Peyer's patch (tissue), 4 donors: ENCODE data around the gene IGSF11. TPM values are rescaled to one million over a fixed set of nuclear protein-coding genes. Genes with fewer than 3 reads are reported as not detected.

ENCODE experiments used
- DNase-seq, 3 donors: peaks; one replicate each; pipeline ENCODE4 v3.0.0-alpha.2; 2017 to 2019
- H3K27ac ChIP-seq, 4 donors: fragments of 200-600 bp; sonication (generic); one replicate each; pipeline ENCODE4 v1.5.1; 2016 to 2019
- H3K27me3 ChIP-seq, 2 donors: fragments of 200-600 bp; sonication (generic); one replicate each; pipeline ENCODE4 v1.5.1; 2019
- H3K36me3 ChIP-seq, 3 donors: fragments of 200-600 bp; sonication (generic); one replicate each; pipeline ENCODE4 v1.5.1; 2016 to 2019
- H3K4me1 ChIP-seq, 4 donors: fragments of 200-600 bp; sonication (generic); one replicate each; pipeline ENCODE4 v1.5.1; 2016 to 2019
- H3K4me3 ChIP-seq, 4 donors: fragments of 200-600 bp; sonication (generic); 1 replicate in 3 of 4; 2 replicates in 1 of 4; pipeline ENCODE4 v1.5.1; 2016 to 2019; ENCODE audit warnings: mild to moderate bottlenecking in 1 of 4
- H3K9me3 ChIP-seq, 4 donors: fragments of 200-600 bp; sonication (generic); one replicate each; pipeline ENCODE4 v1.5.1; 2016 to 2019; ENCODE audit warnings: mild to moderate bottlenecking in 1 of 4
- POLR2A ChIP-seq, 2 donors: fragments of 450-650 bp; IDR thresholded peaks; one replicate each; pipeline ENCODE4 v1.5.1; 2017; ENCODE audit warnings: antibody characterized with exemption in 2 of 2, mild to moderate bottlenecking in 2 of 2, moderate library complexity in 2 of 2
- total RNA-seq, 4 donors: library from RNA; depleted of rRNA; stranded (reverse); fragments of >200 nt; gene quantifications; one replicate each; pipeline ENCODE4 v1.1.0, GENCODE V29; 2016
- TF ChIP-seq, protein P1 (sequence below), 6 experiments: fragments of 450-650 bp in 4 of 6; fragments of 200-600 bp in 2 of 6; sonication (generic) in 1 of 6; IDR thresholded peaks; one replicate each; pipeline ENCODE4 v1.5.1; 2017 to 2019; ENCODE audit warnings: antibody characterized with exemption in 6 of 6, mild to moderate bottlenecking in 3 of 6, moderate library complexity in 1 of 6

The IGSF11 gene
- total RNA-seq, 4 donors from 2014 or later, result 0.67 to 3.0 TPM; not detected in 2

DNA sequence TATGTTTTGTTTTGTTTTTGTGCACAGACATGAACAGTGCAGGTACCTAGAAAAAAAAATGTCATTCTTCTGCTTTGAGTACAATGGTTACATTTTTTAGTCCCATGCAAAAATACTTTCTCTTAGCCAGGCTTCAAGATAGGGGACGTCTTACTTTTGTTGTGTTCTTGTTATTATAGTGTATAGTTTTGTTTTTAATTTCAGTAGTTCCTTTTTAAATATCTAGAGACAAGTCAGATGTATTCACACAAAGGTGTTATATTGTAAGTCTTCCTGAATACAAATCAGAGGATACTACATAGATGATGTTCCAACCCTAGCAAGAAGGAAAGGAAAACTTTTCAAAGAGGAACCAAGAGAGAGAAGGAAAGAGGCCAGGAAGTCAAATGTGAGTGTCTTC is 28.8 kb upstream of the IGSF11 start:
- DNase-seq, result no peak
- Histone ChIP-seq H3K27ac (no peak overlapping the region), H3K4me3 (no peak overlapping the region), H3K9me3 (no peaks in the 10 kb centered on the region), H3K27me3 (no peaks in the 10 kb centered on the region), H3K36me3 (no peaks in the 10 kb centered on the region), H3K4me1 (no peaks in the 10 kb centered on the region)
- TF ChIP-seq POLR2A (IDR thresholded peaks at IDR 0.05), result no peak
- TF ChIP-seq, protein P1, sequence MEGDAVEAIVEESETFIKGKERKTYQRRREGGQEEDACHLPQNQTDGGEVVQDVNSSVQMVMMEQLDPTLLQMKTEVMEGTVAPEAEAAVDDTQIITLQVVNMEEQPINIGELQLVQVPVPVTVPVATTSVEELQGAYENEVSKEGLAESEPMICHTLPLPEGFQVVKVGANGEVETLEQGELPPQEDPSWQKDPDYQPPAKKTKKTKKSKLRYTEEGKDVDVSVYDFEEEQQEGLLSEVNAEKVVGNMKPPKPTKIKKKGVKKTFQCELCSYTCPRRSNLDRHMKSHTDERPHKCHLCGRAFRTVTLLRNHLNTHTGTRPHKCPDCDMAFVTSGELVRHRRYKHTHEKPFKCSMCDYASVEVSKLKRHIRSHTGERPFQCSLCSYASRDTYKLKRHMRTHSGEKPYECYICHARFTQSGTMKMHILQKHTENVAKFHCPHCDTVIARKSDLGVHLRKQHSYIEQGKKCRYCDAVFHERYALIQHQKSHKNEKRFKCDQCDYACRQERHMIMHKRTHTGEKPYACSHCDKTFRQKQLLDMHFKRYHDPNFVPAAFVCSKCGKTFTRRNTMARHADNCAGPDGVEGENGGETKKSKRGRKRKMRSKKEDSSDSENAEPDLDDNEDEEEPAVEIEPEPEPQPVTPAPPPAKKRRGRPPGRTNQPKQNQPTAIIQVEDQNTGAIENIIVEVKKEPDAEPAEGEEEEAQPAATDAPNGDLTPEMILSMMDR (IDR thresholded peaks at IDR 0.05), result no peak

DNA sequence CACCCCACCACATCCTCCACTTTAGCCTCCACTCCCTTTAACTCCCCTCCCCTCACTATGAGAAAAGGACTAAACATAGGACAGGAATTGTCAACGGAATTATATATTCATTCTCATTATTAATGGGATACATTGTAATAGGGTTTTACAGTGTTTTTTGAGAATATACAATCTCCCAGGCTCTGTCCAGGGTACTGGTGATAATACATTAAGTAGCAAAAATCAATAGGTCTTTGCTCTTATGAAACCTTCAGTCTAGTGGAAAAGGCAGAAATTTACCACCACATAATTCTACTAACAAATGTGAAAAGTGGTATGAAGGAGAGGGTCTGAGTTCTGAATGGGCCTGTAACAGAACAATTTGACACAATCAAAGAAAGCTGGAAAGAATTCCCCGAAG is 28.2 kb upstream of the IGSF11 start:
- H3K4me1 ChIP-seq, result no peaks in the 10 kb centered on the region
- H3K27me3 ChIP-seq, result no peaks in the 10 kb centered on the region
- H3K36me3 ChIP-seq, result no peaks in the 10 kb centered on the region
- H3K9me3 ChIP-seq, result no peaks in the 10 kb centered on the region
- no peak for TF ChIP-seq POLR2A (IDR thresholded peaks at IDR 0.05)
- TF ChIP-seq, protein P1 (IDR thresholded peaks at IDR 0.05), result no peak
- no peak overlapping the region for H3K27ac ChIP-seq
- H3K4me3 ChIP-seq, result no peak overlapping the region
- DNase-seq, result no peak

DNA sequence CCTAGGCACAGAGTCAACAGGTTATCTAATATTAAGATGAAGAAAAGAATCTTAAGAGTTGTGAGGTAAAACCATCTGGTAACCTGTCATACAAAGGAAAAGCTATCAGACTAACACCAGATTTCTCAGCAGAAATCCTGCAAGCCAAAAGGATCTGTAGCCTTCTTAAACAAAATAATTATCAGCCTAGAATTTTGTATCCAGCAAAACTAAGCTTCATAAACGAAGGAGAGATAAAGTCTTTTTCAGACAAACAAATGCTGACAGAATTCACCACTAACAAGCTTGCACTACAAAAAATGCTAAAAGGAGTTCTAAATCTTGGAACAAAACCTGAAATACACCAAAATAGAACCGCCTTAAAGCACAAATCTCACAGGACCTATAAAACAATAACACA is 9.9 kb upstream of the IGSF11 start:
- no peak for DNase-seq
- H3K4me3 ChIP-seq, result no peak overlapping the region
- TF ChIP-seq, protein P1 (IDR thresholded peaks at IDR 0.05), result no peak
- no peak for TF ChIP-seq POLR2A (IDR thresholded peaks at IDR 0.05)
- no peak overlapping the region for H3K27ac ChIP-seq
- H3K4me1 ChIP-seq, result no peaks in the 10 kb centered on the region
- H3K36me3 ChIP-seq, result no peaks in the 10 kb centered on the region
- H3K27me3 ChIP-seq, result no peaks in the 10 kb centered on the region
- peaks cover 0 to 2% (median 0%) of the 10 kb centered on the region in 4 donors for H3K9me3 ChIP-seq

DNA sequence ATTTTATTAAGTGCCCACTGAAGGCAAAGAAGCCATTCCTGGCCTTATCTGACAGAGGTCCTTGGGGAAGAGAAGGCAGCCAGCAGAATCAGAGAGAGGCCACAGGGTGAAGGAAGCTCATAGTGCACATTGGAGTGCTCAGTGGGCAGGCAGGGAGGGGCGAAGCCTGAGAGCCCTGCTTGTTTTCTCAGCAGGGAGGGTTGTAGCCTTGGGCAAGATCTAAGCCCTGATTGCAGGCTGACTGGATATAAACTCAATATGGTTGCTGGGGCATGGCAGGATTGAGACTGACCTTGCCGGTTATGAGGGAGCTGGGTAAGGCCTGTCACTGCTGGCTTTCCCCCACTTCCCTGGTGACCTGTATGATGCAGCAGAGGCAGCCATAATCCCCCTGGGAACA is 7.5 kb upstream of the IGSF11 start:
- Histone ChIP-seq H3K4me1 (no peaks in the 10 kb centered on the region), H3K27me3 (no peaks in the 10 kb centered on the region), H3K4me3 (no peak overlapping the region), H3K9me3 (peaks cover 0 to 2% (median 0%) of the 10 kb centered on the region in 4 donors), H3K36me3 (no peaks in the 10 kb centered on the region), H3K27ac (no peak overlapping the region)
- DNase-seq, result no peak
- TF ChIP-seq, protein P1 (IDR thresholded peaks at IDR 0.05), result no peak
- TF ChIP-seq POLR2A (IDR thresholded peaks at IDR 0.05), result no peak

DNA sequence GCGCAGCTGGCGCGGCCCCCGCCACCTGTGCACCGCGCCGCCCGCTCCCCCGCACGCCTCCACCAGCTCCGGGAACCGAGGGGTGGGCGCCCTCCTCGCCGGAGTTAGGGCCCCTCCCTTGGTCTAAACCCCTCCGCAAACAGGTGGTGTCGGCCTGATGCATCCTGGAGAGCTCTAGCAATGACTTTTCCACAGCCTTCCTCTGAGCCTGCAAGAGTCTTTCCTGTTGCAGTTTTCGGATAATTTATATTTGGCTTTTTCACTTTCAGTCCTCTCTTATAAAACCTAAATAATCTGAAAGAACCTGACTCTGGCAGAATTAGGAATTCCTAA is 334 bp upstream of the IGSF11 start:
- Histone ChIP-seq H3K27me3 (peaks cover 0 to 4% of the 10 kb centered on the region in 2 donors), H3K4me3 (peak overlapping the region; percentile 34 to 63 (median 60)), H3K27ac (no peak overlapping the region), H3K9me3 (no peaks in the 10 kb centered on the region), H3K36me3 (no peaks in the 10 kb centered on the region), H3K4me1 (peaks cover 0 to 14% (median 2%) of the 10 kb centered on the region in 4 donors)
- DNase-seq, result no peak
- no peak for TF ChIP-seq POLR2A (IDR thresholded peaks at IDR 0.05)
- TF ChIP-seq, protein P1 (IDR thresholded peaks at IDR 0.05), result no peak
